T-helper 1 cell treated with Interleukin-12 subunit alpha and Interleukin-12 subunit beta and Interleukin-4 antibody, amounts not matched to agents 30 ng/mL and 1 ng/mL, for 36 hours (primary cell): ENCODE results near the gene SAMD1. TPM values are rescaled to one million over a fixed set of nuclear protein-coding genes. Genes with fewer than 3 reads are reported as not detected.

Source experiments
- intact Hi-C: fragments of 100-400 bp; cut with micrococcal nuclease; formaldehyde crosslinking; loops from one replicate; pipeline ENCODE4 v1.15.1; 2024
- total RNA-seq: library from RNA; stranded (reverse); gene quantifications from 2 replicates; pipeline ENCODE4 v1.2.3, GENCODE V29; 2022

SAMD1 gene
- total RNA-seq, 1 donor from 2014 or later = 68.7 TPM

GRCh38 chr19:14042659-14043608, 47.6 kb downstream of the SAMD1 start:
- intact Hi-C loops = loop anchor here (1.0 kb wide), 2 partner anchors 11 to 163 kb away; no protein-coding TSS in a partner anchor

GRCh38 chr19:14039181-14039580, 51.4 kb downstream of the SAMD1 start:
- intact Hi-C loops = no loop called here

Other genes starting within 250 kb of the SAMD1 start
- gene NANOS3, start 213.6 kb downstream of the SAMD1 start, total RNA-seq = 0.98 and 1.0 TPM in 2 replicates
- 8.3 and 9.8 TPM in 2 replicates for gene BRME1, start 184.6 kb downstream of the SAMD1 start, total RNA-seq
- 36.3 and 37.0 TPM in 2 replicates for gene CC2D1A, start 184.6 kb downstream of the SAMD1 start, total RNA-seq
- gene PODNL1, start 152.3 kb downstream of the SAMD1 start, total RNA-seq = 0.10 and 0.42 TPM in 2 replicates
- gene DCAF15, start 138.2 kb downstream of the SAMD1 start, total RNA-seq = 69.3 and 76.4 TPM in 2 replicates
- gene RFX1, start 84.4 kb downstream of the SAMD1 start, total RNA-seq = 15.9 and 16.2 TPM in 2 replicates
- gene RLN3, start 62.6 kb downstream of the SAMD1 start, total RNA-seq = not detected in 2 replicates
- gene IL27RA, start 59.0 kb downstream of the SAMD1 start, total RNA-seq = 146 and 147 TPM in 2 replicates
- not detected in 2 replicates for gene PALM3, start 28.7 kb downstream of the SAMD1 start, total RNA-seq
- gene MISP3, start 18.0 kb downstream of the SAMD1 start, total RNA-seq = 1.5 and 1.8 TPM in 2 replicates
- gene C19orf67, start 5.0 kb downstream of the SAMD1 start, total RNA-seq = 0.32 and 0.34 TPM in 2 replicates
- gene PRKACA, start 27.0 kb upstream of the SAMD1 start, total RNA-seq = 66.4 and 72.0 TPM in 2 replicates
- gene ASF1B, start 45.8 kb upstream of the SAMD1 start, total RNA-seq = 71.8 and 78.9 TPM in 2 replicates
- 7.6 and 8.1 TPM in 2 replicates for gene ADGRL1, start 115.4 kb upstream of the SAMD1 start, total RNA-seq